Liver (tissue), 3 donors: ENCODE results near the gene PLA2G10.

Experiments used
- CTCF ChIP-seq: fragments of 150-350 bp; IDR thresholded peaks from 2 replicates; pipeline ENCODE4 v1.5.1; 2017; ENCODE audit warnings: improper control_type of control experiment, low read depth, low read length; ENCODE audit not compliant: missing input control
- GABPA ChIP-seq, 2 donors: IDR thresholded peaks in 1 of 2; conservative IDR thresholded peaks in 1 of 2; 2 replicates each; pipeline ENCODE4 v1.6.1; 2016; ENCODE audit warnings: antibody characterized with exemption in 2 of 2, mild to moderate bottlenecking in 1 of 2, moderate library complexity in 1 of 2
- HNF4G ChIP-seq: IDR thresholded peaks from 2 replicates; pipeline ENCODE4 v1.6.1; 2016; ENCODE audit warnings: antibody characterized with exemption
- MAX ChIP-seq: IDR thresholded peaks from 2 replicates; pipeline ENCODE4 v1.6.1; 2016; ENCODE audit warnings: antibody characterized with exemption
- RAD21 ChIP-seq, 2 donors: IDR thresholded peaks; 2 replicates each; pipeline ENCODE4 v1.6.1; 2016; ENCODE audit warnings: antibody characterized with exemption in 2 of 2, mild to moderate bottlenecking in 2 of 2
- REST ChIP-seq: IDR thresholded peaks from 2 replicates; pipeline ENCODE4 v1.6.1; 2016; ENCODE audit warnings: antibody characterized with exemption, mild to moderate bottlenecking
- RXRA ChIP-seq, 2 donors: IDR thresholded peaks; 2 replicates each; pipeline ENCODE4 v1.6.1; 2017 to 2018; ENCODE audit warnings: antibody characterized with exemption in 2 of 2, mild to moderate bottlenecking in 1 of 2
- SP1 ChIP-seq: IDR thresholded peaks from 2 replicates; pipeline ENCODE4 v1.6.1; 2018; ENCODE audit warnings: antibody characterized with exemption, mild to moderate bottlenecking
- TAF1 ChIP-seq: conservative IDR thresholded peaks from 2 replicates; pipeline ENCODE4 v1.6.1; 2016; ENCODE audit warnings: antibody characterized with exemption, mild to moderate bottlenecking
- donor health status: healthy.
- donor health status: healthy.

GRCh38 chr16:14672403-14672971 is 21.6 kb downstream of the PLA2G10 start:
- no peak for TF ChIP-seq CTCF
- no peak for TF ChIP-seq TAF1
- no peak for TF ChIP-seq HNF4G
- no peak for TF ChIP-seq RXRA (IDR thresholded peaks at IDR 0.05)
- TF ChIP-seq MAX, result no peak
- no peak for TF ChIP-seq SP1
- no peak for TF ChIP-seq REST
- no peak for TF ChIP-seq RAD21 (IDR thresholded peaks at IDR 0.05)
- TF ChIP-seq GABPA (IDR thresholded peaks at IDR 0.05 in 1 of 2, conservative IDR thresholded peaks at IDR 0.05 in 1 of 2), result no peak
